BE2C (cell line): ENCODE results near the gene PIK3C2G.

ENCODE experiments used
- DNase-seq: peaks from one replicate; pipeline ENCODE4 v3.0.0-alpha.2; 2020
- H3K27me3 ChIP-seq: fragments of 250-450 bp; sonication (Bioruptor Pico); 2 replicates; pipeline ENCODE4 v1.5.1; 2020; ENCODE audit warnings: mild to moderate bottlenecking
- H3K36me3 ChIP-seq: fragments of 250-450 bp; sonication (Bioruptor Pico); 2 replicates; pipeline ENCODE4 v1.5.1; 2020; ENCODE audit warnings: mild to moderate bottlenecking
- H3K4me1 ChIP-seq: fragments of 250-450 bp; sonication (Bioruptor Pico); 2 replicates; pipeline ENCODE4 v1.5.1; 2020
- H3K4me3 ChIP-seq: 2 replicates; pipeline ENCODE4 v1.5.1; 2011; ENCODE audit warnings: low read depth, low read length
- H3K9me3 ChIP-seq: fragments of 250-450 bp; sonication (Bioruptor Pico); 2 replicates; pipeline ENCODE4 v1.5.1; 2020
- TF ChIP-seq, protein P1 (sequence below): IDR thresholded peaks from 2 replicates; pipeline ENCODE4 v1.5.1; 2012; ENCODE audit warnings: mild to moderate bottlenecking, low read depth, low read length

The PIK3C2G gene

DNA sequence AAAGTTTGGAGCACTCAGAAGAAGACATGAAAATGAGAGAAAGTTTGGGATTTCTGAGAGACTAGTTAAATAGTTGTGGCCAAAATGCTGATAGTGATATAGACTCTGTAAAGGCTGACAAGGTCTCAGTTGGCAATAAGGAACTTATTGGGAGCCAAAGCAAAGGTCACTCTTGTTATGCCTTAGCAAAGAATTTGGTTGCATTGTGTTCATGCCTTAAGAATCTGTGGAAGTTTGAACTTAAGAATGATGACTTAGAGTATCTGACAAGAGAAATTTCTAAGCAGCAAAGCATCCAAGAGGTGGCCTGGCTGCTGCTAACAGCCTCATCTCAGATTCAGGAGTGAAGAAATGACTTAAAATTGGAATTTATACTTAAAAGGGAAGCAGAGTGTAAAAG lies 113.8 kb downstream of the PIK3C2G start:
- H3K4me3 ChIP-seq = no peak overlapping the region
- no peak for DNase-seq
- H3K4me1 ChIP-seq = no peaks in the 10 kb centered on the region; the same call in 1 of the 2 replicates
- TF ChIP-seq, protein P1, sequence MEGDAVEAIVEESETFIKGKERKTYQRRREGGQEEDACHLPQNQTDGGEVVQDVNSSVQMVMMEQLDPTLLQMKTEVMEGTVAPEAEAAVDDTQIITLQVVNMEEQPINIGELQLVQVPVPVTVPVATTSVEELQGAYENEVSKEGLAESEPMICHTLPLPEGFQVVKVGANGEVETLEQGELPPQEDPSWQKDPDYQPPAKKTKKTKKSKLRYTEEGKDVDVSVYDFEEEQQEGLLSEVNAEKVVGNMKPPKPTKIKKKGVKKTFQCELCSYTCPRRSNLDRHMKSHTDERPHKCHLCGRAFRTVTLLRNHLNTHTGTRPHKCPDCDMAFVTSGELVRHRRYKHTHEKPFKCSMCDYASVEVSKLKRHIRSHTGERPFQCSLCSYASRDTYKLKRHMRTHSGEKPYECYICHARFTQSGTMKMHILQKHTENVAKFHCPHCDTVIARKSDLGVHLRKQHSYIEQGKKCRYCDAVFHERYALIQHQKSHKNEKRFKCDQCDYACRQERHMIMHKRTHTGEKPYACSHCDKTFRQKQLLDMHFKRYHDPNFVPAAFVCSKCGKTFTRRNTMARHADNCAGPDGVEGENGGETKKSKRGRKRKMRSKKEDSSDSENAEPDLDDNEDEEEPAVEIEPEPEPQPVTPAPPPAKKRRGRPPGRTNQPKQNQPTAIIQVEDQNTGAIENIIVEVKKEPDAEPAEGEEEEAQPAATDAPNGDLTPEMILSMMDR = no peak
- H3K9me3 ChIP-seq = no peaks in the 10 kb centered on the region
- no peaks in the 10 kb centered on the region for H3K36me3 ChIP-seq
- H3K27me3 ChIP-seq = no peaks in the 10 kb centered on the region

DNA sequence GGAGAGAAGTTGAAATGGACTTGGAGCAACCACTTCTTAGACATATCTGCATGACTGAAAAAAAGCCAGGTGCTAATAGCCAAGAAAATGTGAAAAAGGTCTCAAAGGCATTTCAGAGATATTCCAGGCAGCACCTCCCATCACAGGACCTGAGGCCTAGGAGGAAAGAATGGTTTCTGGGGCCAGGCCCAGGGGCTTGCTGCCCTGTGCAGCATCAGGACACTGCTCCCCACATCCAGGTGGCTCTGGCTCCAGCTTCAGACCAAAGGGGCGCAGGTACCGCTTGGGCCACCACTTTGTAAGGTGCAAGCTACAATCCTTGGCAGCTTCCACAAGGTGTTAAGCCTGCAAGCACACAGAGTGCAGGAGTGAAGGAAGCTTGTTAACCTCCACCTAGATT lies 114.3 kb downstream of the PIK3C2G start:
- H3K36me3 ChIP-seq = no peaks in the 10 kb centered on the region
- H3K4me3 ChIP-seq = no peak overlapping the region

DNA sequence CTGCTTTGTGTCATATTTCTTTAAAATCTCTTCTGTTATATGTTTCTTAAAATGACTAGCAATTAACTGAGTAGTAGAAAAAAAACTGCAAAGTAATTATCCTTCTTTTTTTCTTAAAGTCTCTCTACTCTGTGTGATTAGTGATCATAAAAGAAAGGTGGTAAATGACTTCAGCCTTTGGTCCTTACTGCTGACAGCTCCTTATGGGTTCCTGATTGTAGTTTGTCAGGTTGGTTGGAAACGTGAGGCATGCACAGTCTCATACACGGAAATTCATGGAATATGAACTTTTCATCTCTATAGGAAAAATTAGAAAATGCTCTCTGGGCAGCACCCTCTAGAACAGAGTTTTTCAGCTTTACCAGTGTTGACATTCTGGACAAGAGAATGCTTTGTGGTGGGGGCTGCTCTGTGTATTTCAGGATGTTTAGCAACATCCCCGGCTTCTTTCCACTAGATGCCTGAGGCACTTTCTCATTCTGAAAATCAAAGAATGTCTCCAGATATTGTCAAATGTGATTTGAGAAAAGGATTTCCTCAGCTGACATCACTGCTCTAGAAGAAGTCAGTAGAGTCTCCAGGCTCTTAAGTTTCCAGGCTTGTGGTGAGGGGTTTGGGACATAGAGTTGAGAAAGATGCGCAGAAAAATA lies 121.0 kb downstream of the PIK3C2G start:
- H3K27me3 ChIP-seq = no peaks in the 10 kb centered on the region
- no peaks in the 10 kb centered on the region for H3K4me1 ChIP-seq
- no peak overlapping the region for H3K4me3 ChIP-seq
- no peaks in the 10 kb centered on the region for H3K36me3 ChIP-seq
- TF ChIP-seq, protein P1 = no peak
- DNase-seq = no peak
- H3K9me3 ChIP-seq = no peaks in the 10 kb centered on the region

More for the DNA sequence above, 114.3 kb downstream of the PIK3C2G start:
- DNase-seq = no peak
- H3K27me3 ChIP-seq = no peaks in the 10 kb centered on the region
- H3K9me3 ChIP-seq = no peaks in the 10 kb centered on the region
- TF ChIP-seq, protein P1 = no peak
- H3K4me1 ChIP-seq = no peaks in the 10 kb centered on the region; the same call in 1 of the 2 replicates

DNA sequence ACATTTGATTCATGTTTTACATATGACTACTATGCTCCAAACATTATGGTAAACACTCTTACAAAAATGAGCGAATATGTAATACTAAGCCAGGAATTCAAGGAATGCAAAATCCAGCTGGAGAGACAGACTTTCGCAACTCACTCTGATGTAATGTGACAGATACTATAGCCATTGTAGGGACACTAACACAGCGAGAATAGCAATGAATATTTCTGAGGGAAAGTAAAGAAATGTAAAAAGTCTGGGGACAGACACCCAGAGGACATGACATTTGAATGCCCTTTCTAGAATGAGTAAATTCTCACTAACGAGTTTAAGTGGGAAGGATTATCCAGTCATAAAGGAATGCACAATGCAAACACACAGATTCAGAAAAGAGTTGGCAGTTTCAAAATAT lies 121.9 kb downstream of the PIK3C2G start:
- TF ChIP-seq, protein P1 = no peak
- no peaks in the 10 kb centered on the region for H3K27me3 ChIP-seq
- DNase-seq = no peak
- H3K36me3 ChIP-seq = no peaks in the 10 kb centered on the region
- H3K4me1 ChIP-seq = no peaks in the 10 kb centered on the region
- H3K4me3 ChIP-seq = no peak overlapping the region
- H3K9me3 ChIP-seq = no peaks in the 10 kb centered on the region

DNA sequence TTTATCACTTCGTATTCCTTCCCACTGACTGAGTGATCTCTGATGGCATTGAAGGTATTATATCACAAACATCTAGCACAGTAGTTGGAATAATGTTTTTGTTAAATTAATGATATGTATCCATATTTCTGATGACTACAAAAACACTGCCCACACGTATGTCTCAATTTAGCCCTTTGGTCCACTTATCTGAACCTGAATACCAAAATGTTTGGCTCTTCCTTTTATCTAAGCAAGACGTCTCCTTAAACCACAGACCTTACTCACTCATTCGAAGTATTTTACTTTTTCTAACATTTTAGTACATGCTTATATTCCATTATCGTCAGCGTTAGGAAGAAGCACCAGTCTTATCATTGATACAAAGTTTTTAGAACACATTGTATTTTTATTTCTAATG lies 126.4 kb downstream of the PIK3C2G start:
- no peaks in the 10 kb centered on the region for H3K27me3 ChIP-seq
- no peak overlapping the region for H3K4me3 ChIP-seq
- TF ChIP-seq, protein P1 = no peak
- no peaks in the 10 kb centered on the region for H3K4me1 ChIP-seq
- H3K9me3 ChIP-seq = no peaks in the 10 kb centered on the region
- no peaks in the 10 kb centered on the region for H3K36me3 ChIP-seq
- no peak for DNase-seq

DNA sequence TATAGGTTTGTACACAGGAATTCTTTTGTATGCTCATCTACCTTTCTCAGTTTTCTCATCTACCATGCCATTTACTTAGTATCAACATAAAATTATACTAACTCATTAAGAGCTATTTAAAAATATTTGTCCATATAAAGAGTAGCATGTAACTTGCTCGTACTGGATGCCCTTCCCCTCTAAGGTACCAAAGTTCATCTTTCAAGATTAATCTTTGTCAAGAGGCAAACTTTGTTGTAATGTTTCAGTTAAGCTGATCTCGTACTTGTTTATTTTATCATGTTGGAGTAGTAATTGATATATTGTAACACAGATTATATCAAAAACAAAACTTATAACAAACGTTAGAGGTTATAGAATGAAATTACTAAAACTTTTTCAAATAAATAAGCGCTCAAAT lies 128.5 kb downstream of the PIK3C2G start:
- Histone ChIP-seq H3K9me3 (no peaks in the 10 kb centered on the region), H3K36me3 (no peaks in the 10 kb centered on the region), H3K27me3 (no peaks in the 10 kb centered on the region), H3K4me3 (no peak overlapping the region), H3K4me1 (no peaks in the 10 kb centered on the region)
- TF ChIP-seq, protein P1 = no peak
- DNase-seq = no peak
